T-helper 1 cell treated with Interleukin-12 subunit alpha and Interleukin-12 subunit beta and Interleukin-4 antibody, amounts not matched to agents 30 μg/mL and 1 μg/mL, for 36 hours (primary cell): ENCODE measurements around the gene SEMA3A.
"Not testable (repeated sequence)": the region's sequence is repeated elsewhere in the genome, so short reads cannot be mapped to it uniquely, and the experiment has no call there.

Experiments
- H3K27ac Mint-ChIP-seq: one replicate; pipeline ENCODE4 v1.8.0; 2021; ENCODE audit warnings: mild to moderate bottlenecking, mixed read lengths
- H3K27me3 Mint-ChIP-seq: one replicate; pipeline ENCODE4 v1.8.0; 2021; ENCODE audit warnings: low read depth, mixed read lengths
- H3K36me3 Mint-ChIP-seq: one replicate; pipeline ENCODE4 v1.8.0; 2021; ENCODE audit warnings: low read depth, mixed read lengths
- H3K4me1 Mint-ChIP-seq: one replicate; pipeline ENCODE4 v1.8.0; 2021; ENCODE audit warnings: low read depth, mixed read lengths
- H3K4me3 Mint-ChIP-seq: one replicate; pipeline ENCODE4 v1.8.0; 2021; ENCODE audit warnings: mild to moderate bottlenecking, moderate library complexity, mixed read lengths
- H3K9me3 Mint-ChIP-seq: one replicate; pipeline ENCODE4 v1.8.0; 2021; ENCODE audit warnings: mixed read lengths

SEMA3A gene

GRCh38 chr7:84154991-84155781 is 39.4 kb downstream of the SEMA3A start:
- H3K4me3 Mint-ChIP-seq, result no peak overlapping the region
- H3K27ac Mint-ChIP-seq, result no peak overlapping the region
- no peaks in the 10 kb centered on the region for H3K27me3 Mint-ChIP-seq
- no peaks in the 10 kb centered on the region for H3K4me1 Mint-ChIP-seq
- H3K9me3 Mint-ChIP-seq, result no peaks in the 10 kb centered on the region
- no peaks in the 10 kb centered on the region for H3K36me3 Mint-ChIP-seq

DNA sequence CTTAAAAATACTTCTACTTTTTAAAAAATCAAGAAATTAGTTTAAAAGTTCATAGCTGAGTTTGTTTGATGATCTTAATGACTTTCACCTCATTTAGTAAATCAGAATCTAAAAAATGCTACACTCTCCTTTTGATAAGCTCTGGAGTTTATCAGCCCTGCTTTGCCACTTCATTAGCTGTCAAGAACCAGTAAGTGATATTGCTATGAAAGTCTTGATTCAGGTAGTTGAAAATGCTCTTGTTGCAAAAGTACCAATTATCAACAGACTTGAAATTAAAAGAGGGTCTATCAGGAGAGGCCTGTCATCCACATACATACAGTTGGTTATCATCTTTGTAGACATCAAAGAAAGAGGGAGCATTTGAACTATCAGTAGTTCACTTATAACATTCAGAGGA is 41.6 kb downstream of the SEMA3A start:
- no peaks in the 10 kb centered on the region for H3K27me3 Mint-ChIP-seq
- no peak overlapping the region for H3K4me3 Mint-ChIP-seq
- no peaks in the 10 kb centered on the region for H3K36me3 Mint-ChIP-seq
- H3K27ac Mint-ChIP-seq, result no peak overlapping the region
- no peaks in the 10 kb centered on the region for H3K9me3 Mint-ChIP-seq
- H3K4me1 Mint-ChIP-seq, result no peaks in the 10 kb centered on the region

GRCh38 chr7:84150370-84150769 is 44.2 kb downstream of the SEMA3A start:
- H3K36me3 Mint-ChIP-seq, H3K4me3 Mint-ChIP-seq: not testable (repeated sequence)

DNA sequence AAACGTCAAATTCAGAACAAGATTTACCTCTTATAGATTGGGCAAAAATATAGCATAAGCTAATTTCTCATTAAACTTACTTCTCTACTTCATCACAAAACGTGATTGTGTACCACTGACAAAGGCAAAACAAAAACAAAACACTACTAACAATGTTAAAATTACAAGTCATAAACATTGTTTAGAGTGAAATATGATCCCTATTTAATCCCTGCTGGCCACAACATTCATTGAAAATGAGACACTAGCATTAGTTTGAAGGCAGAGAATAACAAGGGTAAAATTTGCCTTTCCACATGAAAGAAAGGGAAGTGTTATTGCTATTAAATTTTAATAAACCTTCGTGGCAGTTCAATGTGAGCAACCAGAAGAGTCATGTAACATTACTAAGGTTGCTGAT is 45.0 kb downstream of the SEMA3A start:
- Mint-ChIP-seq H3K4me3 (no peak overlapping the region), H3K27me3 (no peaks in the 10 kb centered on the region)

More at GRCh38 chr7:84150370-84150769, 44.2 kb downstream of the SEMA3A start:
- not testable (repeated sequence) for H3K9me3 Mint-ChIP-seq, H3K4me1 Mint-ChIP-seq, H3K27ac Mint-ChIP-seq, H3K27me3 Mint-ChIP-seq

GRCh38 chr7:84145892-84146291 is 48.7 kb downstream of the SEMA3A start:
- H3K27ac Mint-ChIP-seq, result no peak overlapping the region
- no peaks in the 10 kb centered on the region for H3K4me1 Mint-ChIP-seq
- no peaks in the 10 kb centered on the region for H3K27me3 Mint-ChIP-seq
- H3K4me3 Mint-ChIP-seq, result no peak overlapping the region
- H3K9me3 Mint-ChIP-seq, result no peaks in the 10 kb centered on the region
- no peaks in the 10 kb centered on the region for H3K36me3 Mint-ChIP-seq

More for the DNA sequence above, 45.0 kb downstream of the SEMA3A start:
- H3K27ac Mint-ChIP-seq, result no peak overlapping the region
- no peaks in the 10 kb centered on the region for H3K9me3 Mint-ChIP-seq
- H3K4me1 Mint-ChIP-seq, result no peaks in the 10 kb centered on the region
- no peaks in the 10 kb centered on the region for H3K36me3 Mint-ChIP-seq

- Mint-ChIP-seq H3K4me1 (no peaks in the 10 kb centered on the region), H3K27ac (no peak overlapping the region), H3K27me3 (no peaks in the 10 kb centered on the region), H3K4me3 (no peak overlapping the region), H3K9me3 (no peaks in the 10 kb centered on the region), H3K36me3 (no peaks in the 10 kb centered on the region)
These were observed 49.7 kb downstream of the SEMA3A start for GRCh38 chr7:84144935-84145334.

- Mint-ChIP-seq H3K9me3 (no peaks in the 10 kb centered on the region), H3K4me3 (no peak overlapping the region), H3K36me3 (no peaks in the 10 kb centered on the region), H3K4me1 (no peaks in the 10 kb centered on the region), H3K27me3 (no peaks in the 10 kb centered on the region), H3K27ac (no peak overlapping the region)
These were observed 50.1 kb downstream of the SEMA3A start for GRCh38 chr7:84144480-84144879.

- H3K27ac Mint-ChIP-seq, result no peak overlapping the region
- H3K9me3 Mint-ChIP-seq, result no peaks in the 10 kb centered on the region
- H3K4me3 Mint-ChIP-seq, result no peak overlapping the region
- no peaks in the 10 kb centered on the region for H3K27me3 Mint-ChIP-seq
- no peaks in the 10 kb centered on the region for H3K4me1 Mint-ChIP-seq
- H3K36me3 Mint-ChIP-seq, result no peaks in the 10 kb centered on the region
These were observed 51.9 kb downstream of the SEMA3A start for GRCh38 chr7:84142726-84143125.

- H3K4me3 Mint-ChIP-seq, result no peak overlapping the region
These were observed 54.4 kb downstream of the SEMA3A start for GRCh38 chr7:84139986-84140729.

DNA sequence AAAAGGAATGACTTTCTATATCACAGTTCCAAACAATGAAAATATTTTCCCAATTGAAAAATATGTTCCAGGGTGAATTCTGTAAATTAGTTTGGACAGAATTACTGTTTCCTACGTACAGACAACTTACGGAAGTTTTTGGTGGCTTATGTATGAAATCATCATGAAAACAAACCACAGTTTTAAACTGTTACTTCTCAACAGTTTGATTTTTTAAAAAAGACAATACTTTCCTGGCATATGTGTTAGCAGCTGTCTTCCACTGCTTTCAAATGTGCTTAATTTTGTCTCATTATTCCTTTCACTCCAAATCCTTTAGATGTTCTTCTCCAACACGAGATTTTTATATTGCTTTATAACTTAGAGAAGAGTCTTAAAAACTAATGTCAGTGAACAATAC is 56.2 kb downstream of the SEMA3A start:
- H3K36me3 Mint-ChIP-seq, result no peaks in the 10 kb centered on the region
- H3K27ac Mint-ChIP-seq, result no peak overlapping the region
- no peaks in the 10 kb centered on the region for H3K9me3 Mint-ChIP-seq
- no peaks in the 10 kb centered on the region for H3K27me3 Mint-ChIP-seq
- no peaks in the 10 kb centered on the region for H3K4me1 Mint-ChIP-seq
- no peak overlapping the region for H3K4me3 Mint-ChIP-seq

More at GRCh38 chr7:84139986-84140729, 54.4 kb downstream of the SEMA3A start:
- Mint-ChIP-seq H3K27ac (no peak overlapping the region), H3K36me3 (no peaks in the 10 kb centered on the region), H3K4me1 (no peaks in the 10 kb centered on the region), H3K27me3 (no peaks in the 10 kb centered on the region), H3K9me3 (no peaks in the 10 kb centered on the region)

DNA sequence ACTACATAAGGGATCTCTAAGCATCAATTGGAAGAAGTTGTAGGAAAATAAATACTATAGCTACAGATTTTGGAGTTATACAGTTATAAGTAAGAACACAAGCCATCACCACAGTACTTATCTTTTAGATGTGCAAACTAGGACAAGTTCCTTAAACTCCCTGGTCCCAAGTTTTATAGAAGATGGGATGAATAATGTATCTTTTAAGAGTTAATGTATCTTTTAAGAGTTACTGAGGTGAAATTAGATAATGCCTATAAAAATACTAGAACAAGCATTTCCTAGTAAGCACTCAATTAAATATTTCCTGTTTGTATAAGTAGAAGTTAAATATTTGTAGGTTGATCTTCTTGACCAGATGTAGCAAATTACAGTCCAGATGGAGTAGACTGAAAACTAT is 56.8 kb downstream of the SEMA3A start:
- H3K4me1 Mint-ChIP-seq, result no peaks in the 10 kb centered on the region
- H3K27me3 Mint-ChIP-seq, result no peaks in the 10 kb centered on the region
- no peak overlapping the region for H3K27ac Mint-ChIP-seq
- H3K9me3 Mint-ChIP-seq, result no peaks in the 10 kb centered on the region
- H3K36me3 Mint-ChIP-seq, result no peaks in the 10 kb centered on the region
- no peak overlapping the region for H3K4me3 Mint-ChIP-seq

DNA sequence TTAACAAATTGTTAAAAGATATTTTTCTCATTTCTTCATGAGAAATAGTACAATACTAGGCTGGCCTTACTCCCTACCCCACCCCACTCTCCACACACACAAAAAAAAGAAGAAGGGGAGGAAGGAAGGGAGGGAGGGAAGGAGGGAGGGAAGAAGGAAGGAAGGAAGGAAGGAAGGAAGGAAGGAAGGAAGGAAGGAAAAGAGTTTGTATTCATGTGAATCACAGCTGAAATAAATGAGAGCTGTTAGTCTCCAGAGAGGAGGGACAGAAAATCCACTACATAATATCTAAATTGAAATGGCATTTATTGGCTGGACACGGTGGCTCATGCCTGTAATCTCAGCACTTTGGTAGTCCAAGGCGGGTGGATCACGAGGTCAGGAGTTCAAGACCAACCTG is 57.8 kb downstream of the SEMA3A start:
- H3K36me3 Mint-ChIP-seq, result no peaks in the 10 kb centered on the region
- no peak overlapping the region for H3K27ac Mint-ChIP-seq
- H3K9me3 Mint-ChIP-seq, result no peaks in the 10 kb centered on the region
- no peaks in the 10 kb centered on the region for H3K27me3 Mint-ChIP-seq
- H3K4me3 Mint-ChIP-seq, result no peak overlapping the region
- H3K4me1 Mint-ChIP-seq, result no peaks in the 10 kb centered on the region

GRCh38 chr7:84136336-84136735 is 58.3 kb downstream of the SEMA3A start:
- no peak overlapping the region for H3K4me3 Mint-ChIP-seq
- no peak overlapping the region for H3K27ac Mint-ChIP-seq
- H3K9me3 Mint-ChIP-seq, result no peaks in the 10 kb centered on the region
- no peaks in the 10 kb centered on the region for H3K4me1 Mint-ChIP-seq
- no peaks in the 10 kb centered on the region for H3K36me3 Mint-ChIP-seq
- no peaks in the 10 kb centered on the region for H3K27me3 Mint-ChIP-seq

- Mint-ChIP-seq H3K36me3 (no peaks in the 10 kb centered on the region), H3K27ac (no peak overlapping the region), H3K4me1 (no peaks in the 10 kb centered on the region), H3K27me3 (no peaks in the 10 kb centered on the region), H3K9me3 (no peaks in the 10 kb centered on the region), H3K4me3 (no peak overlapping the region)
These were observed 60.4 kb downstream of the SEMA3A start for GRCh38 chr7:84134169-84134568.

DNA sequence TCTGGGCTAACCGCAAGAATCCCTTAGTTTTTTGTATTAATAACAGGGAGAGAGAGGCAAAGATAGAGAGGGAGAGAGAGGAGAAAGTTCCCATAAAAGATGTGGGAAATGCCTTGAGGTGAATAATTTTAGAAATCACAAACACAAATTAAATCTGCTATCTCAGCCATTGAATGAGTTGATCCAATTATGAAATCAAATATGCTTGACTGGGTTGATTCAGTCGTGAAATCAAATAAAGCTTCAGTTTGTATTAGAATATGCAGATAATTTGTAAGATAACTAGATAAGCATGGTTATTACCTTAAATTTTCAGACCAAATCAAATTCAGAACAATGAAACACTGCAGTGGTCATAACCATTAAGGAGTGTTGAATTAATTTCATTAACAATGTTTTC is 68.9 kb downstream of the SEMA3A start:
- Mint-ChIP-seq H3K9me3 (no peaks in the 10 kb centered on the region), H3K4me3 (no peak overlapping the region), H3K27me3 (no peaks in the 10 kb centered on the region), H3K4me1 (no peaks in the 10 kb centered on the region), H3K36me3 (no peaks in the 10 kb centered on the region), H3K27ac (no peak overlapping the region)
